GM19240 (cell line): Measurements from ENCODE around the gene RNU5B-1.
"Not testable (repeated sequence)": the region's sequence is repeated elsewhere in the genome, so short reads cannot be mapped to it uniquely, and the experiment has no call there.

Source experiments
- DNase-seq: peaks from one replicate; pipeline ENCODE4 v3.0.0; 2011; ENCODE audit warnings: low spot score; ENCODE audit not compliant: insufficient read length

Gene RNU5B-1

DNA sequence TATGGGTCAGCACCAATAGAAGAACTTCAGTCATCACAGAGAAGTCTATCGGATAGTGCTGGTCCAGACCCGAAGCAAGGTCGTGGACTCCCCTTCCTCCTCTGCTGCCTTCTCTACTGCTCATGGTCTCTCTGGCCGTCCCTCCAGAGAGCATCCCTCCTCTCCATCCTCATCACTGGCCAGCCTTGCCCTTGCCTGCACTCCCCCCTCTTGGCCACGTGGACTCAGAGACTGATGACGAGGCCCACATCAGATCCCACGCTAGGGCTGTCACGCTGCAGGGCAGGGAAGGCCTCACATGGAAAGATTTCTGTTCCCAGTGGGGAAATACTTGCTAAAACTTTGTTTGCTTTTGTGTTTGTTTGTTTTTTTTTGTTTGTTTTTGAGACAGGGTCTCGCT is 38.0 kb downstream of the RNU5B-1 start:
- DNase-seq = no peak

DNA sequence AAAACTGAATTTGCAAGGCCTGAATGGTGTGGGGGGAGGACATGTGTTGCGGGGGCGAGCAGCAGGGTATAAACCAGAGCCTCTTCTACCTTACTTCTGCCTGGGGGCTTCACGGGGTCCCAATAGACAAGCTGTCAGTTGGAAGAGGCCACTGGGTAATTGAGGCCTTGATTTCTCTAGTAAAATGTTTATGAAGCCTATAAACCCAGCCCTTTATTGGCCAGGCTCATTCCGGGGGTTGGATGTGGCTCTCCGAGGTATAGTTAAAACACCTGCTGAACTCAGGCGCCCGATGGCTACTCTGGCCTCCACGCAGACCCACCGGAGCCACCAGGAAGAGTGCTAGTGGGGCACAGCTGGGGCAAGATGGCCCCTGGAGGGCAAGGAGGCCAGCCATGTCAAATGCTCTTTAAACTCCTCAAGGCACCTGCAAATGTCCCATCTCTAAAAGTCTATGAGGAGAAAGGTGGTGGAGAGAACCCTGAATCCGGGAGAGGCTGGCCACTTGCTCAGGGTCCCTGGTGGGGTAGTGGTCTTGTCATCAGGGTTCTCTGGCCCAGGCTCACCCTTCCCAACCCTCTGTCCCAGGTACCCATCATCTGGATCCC is 39.0 kb downstream of the RNU5B-1 start:
- DNase-seq = no peak

DNA sequence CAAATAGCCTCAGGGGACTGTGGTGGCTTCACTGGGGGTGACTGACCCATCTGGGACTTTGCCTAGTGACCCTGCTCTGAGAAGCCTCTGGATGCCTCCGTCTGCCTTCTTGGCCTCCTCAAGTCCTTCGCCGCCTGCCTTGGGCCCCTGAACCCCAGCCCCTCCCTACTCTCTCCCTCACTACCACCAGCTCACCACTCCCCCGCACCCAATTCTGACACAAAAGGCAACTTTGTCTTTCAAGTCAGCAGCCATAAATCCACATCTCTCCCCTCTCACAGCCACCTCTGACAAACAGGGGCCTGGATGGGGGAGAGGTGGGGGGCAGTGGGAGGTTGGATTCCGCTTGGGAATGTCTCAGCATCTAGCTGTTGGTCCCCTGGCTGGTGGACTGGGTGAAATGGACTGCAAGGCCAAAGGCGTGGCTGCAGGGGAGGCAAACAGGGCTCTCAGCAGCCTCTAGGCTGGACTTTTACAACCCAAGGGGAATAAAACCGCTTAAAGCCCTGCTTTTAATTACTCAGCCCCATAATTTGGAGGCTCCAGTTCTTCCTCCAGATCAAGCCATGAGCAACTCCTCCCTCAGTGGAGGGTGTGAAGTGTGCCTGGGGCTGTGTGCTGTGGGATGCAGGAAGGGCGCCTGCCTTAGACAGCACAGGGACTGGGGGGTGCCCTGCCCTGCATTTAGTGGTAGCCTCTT is 39.9 kb downstream of the RNU5B-1 start:
- no peak for DNase-seq

DNA sequence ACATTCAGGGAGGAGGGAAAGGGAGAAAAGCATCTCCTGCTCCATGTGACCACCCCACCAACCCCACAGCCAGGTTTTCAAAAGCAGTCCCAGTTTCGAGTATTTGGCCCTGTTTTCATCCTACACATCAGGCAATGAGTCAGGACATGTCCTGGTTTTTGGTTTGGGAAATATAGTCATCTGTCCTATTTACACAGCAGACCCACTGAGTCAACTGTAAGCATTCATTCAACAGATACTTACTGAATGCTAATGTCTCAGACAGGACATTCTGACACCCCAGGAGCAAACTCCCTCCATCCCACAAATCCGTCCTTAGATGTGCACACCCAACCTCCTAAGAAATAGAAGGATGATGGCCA is 40.4 kb downstream of the RNU5B-1 start:
- DNase-seq = no peak

DNA sequence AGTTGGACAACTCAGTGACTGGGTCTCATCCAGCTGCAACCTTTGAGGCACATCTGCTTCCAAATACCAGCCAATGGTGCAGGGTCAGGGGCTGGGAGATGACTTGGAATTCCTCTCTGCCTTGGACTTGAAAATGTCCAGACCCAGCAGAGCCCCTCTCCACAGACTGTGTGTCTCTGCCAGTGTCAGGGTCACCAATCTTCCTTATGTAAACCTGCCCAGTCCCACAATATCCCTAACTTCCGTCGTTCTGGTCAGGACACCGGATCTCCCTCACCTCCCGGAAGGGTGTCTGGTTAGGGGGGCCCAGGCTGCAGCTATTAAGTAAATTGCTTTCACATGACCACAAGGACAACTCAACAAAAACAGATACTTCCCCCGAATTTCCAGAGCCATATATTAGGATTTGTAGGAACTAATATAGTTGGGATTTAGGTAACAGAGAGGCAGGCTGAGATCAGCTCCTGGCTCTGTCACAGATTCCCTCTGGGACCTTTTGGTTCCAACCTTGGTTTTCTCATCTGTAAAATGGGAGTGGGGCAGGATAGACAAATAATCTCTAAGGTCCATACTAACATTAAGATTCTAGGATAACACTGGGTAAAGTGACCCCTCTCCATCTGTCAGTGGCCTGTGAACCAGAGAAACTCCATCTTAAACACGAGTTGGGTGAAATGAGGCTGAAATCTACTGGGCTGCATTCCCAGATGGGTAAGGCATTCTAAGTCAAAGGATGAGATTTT is 42.5 kb downstream of the RNU5B-1 start:
- no peak for DNase-seq

DNA sequence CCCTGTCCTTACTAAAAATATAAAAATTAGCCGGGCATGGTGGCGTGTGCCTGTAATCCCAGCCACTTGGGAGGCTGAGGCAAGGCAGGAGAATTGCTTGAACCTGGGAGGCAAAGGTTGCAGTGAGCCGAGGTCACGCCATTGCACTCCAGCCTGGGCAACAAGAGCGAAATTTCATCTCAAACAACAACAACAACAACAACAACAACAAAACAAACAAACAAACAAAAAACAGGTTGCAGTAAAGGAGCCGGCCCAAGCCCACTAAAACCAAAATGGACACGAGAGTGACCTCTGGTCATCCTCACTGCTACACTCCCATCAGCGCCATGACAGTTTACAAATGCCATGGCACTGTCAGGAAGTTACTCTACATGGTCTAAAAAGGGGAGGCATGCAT is 43.3 kb downstream of the RNU5B-1 start:
- DNase-seq = not testable (repeated sequence)

DNA sequence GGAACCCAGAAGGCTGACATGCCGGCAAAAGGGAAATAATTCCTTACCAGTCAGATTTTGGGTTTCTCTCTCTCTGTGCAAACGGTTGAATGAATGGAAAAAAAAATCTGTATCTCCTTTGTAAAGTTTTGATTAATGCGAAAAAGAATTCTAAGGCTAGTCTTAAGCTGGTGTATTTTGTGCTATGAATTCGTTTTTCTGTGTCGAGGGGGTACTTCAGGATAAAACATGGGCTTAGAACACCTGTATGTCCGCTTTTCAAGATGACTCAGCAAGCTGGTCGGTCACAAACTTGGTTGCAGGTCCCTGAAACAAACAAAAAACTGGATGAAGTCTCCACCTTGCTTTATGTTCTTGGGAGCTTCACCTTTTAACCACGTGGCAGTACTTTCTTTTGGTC is 44.9 kb downstream of the RNU5B-1 start:
- DNase-seq = no peak

DNA sequence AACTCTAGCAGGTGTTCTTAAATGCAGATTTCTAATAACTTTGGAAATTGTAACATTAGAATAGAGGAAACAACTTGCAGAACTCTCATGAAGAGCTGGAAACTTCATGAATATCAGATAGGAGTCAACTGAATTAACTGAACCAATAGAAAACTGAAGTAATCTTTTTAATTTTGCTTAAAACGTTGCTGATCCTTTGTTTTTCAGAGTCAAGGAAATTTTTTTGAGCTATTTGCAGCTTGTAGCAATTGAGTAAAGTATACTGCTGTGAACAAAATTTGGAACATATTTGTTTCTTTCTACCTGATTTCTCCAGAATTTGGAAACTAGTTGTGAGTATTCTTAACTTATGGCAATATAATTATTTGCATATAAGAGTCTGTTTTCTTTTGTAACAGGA is 47.5 kb downstream of the RNU5B-1 start:
- DNase-seq = not testable (repeated sequence)
